Kidney epithelial cell (primary cell): Measurements from ENCODE around the gene CTXN1. TPM values are rescaled to one million over a fixed set of nuclear protein-coding genes. Genes with fewer than 3 reads are reported as not detected.
A peak's percentile ranks its signal among the peaks of the same experiment; 100 is the strongest.

Experiments
- DNase-seq: peaks from one replicate; pipeline ENCODE4 v3.0.0-alpha.2; 2010; ENCODE audit warnings: low read depth
- H3K27me3 ChIP-seq: 2 replicates; pipeline ENCODE4 v1.6.0; 2011; ENCODE audit warnings: low read length; ENCODE audit not compliant: control insufficient read depth, insufficient read depth
- H3K36me3 ChIP-seq: 2 replicates; pipeline ENCODE4 v1.5.1; 2011; ENCODE audit warnings: low read length; ENCODE audit not compliant: control insufficient read depth, insufficient read depth
- H3K4me3 ChIP-seq: 2 replicates; pipeline ENCODE4 v1.5.1; 2011; ENCODE audit warnings: low read depth, mild to moderate bottlenecking, control low read depth, low read length
- total RNA-seq: library from RNA; depleted of rRNA; stranded (reverse); fragments of >200 nt; gene quantifications from 2 replicates; pipeline ENCODE4 v1.2.3, GENCODE V29; 2015
- TF ChIP-seq, protein P1 (sequence below): IDR thresholded peaks from 2 replicates; pipeline ENCODE4 v1.5.1; 2011; ENCODE audit warnings: mild to moderate bottlenecking, moderate library complexity, low read length, control low read depth, inconsistent platforms; ENCODE audit not compliant: insufficient read depth, poor library complexity, severe bottlenecking

The CTXN1 gene
- total RNA-seq, result 15.7 and 16.1 TPM in 2 replicates

DNA sequence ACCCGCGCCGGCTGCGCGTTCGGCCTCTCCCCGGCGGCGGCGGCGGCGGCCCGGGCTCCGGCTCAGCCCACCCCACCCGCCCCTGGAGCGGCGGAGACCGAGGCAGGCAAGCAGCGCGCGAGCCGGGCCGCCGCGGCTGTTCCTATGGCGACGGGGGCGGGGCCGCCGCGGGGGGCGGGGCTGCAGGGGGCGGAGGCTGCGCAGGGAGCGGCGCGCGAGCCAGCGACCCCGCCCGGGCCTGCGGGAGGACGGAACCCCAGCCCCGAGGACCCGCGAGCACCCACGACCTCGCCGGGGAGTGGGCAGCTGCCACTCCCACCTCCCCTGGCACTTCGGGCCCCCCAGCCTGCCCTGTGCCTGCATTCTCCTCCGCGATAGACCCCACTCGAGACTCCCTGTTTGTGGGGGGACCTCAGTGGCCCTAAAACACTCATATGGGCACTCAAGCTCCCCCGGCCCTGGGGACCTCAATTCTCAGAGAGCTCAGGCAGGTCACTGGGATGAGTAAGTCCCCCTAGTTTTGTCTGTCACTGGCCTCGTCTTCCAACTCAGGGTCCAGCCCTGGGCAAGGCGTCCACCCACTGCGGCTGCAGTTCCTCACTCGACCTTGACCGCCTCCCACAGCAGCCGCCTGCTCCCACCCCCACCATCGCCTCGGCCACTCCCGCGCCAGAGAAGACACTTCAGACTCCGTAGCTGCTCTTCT is at the start of gene CTXN1:
CTXN1 (minus strand) TSS at position 115 of the 706 bp plus-strand sequence. CDS start 597 bp downstream, outside the sequence.
- H3K27me3 ChIP-seq, result no peaks in the 10 kb centered on the region
- TF ChIP-seq, protein P1, sequence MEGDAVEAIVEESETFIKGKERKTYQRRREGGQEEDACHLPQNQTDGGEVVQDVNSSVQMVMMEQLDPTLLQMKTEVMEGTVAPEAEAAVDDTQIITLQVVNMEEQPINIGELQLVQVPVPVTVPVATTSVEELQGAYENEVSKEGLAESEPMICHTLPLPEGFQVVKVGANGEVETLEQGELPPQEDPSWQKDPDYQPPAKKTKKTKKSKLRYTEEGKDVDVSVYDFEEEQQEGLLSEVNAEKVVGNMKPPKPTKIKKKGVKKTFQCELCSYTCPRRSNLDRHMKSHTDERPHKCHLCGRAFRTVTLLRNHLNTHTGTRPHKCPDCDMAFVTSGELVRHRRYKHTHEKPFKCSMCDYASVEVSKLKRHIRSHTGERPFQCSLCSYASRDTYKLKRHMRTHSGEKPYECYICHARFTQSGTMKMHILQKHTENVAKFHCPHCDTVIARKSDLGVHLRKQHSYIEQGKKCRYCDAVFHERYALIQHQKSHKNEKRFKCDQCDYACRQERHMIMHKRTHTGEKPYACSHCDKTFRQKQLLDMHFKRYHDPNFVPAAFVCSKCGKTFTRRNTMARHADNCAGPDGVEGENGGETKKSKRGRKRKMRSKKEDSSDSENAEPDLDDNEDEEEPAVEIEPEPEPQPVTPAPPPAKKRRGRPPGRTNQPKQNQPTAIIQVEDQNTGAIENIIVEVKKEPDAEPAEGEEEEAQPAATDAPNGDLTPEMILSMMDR, result no peak
- peak within 1 kb of the TSS; percentile 44 for H3K4me3 ChIP-seq
- no peak for DNase-seq
- no peaks in the 10 kb centered on the region for H3K36me3 ChIP-seq

DNA sequence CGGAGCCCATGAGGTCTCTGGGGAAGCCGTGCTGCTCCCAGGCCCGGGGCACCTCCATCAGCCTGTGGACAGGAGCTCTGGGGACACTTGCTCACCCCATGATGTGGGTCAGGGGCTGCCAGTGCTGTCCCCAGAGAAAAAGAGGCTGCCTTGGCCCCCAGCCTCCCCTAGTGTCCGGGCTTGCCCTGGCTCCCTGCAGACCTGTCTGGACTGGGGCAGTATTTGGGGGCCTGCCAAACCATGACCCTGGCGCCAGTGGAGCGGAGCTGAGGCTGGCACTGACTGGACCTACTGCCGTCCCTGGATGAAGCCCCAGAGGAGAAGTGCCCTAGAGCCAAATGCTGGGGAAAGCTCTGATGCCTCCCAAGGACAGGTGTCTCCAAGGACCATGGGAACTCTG is 49.1 kb upstream of the CTXN1 start:
- H3K27me3 ChIP-seq, result no peaks in the 10 kb centered on the region
- TF ChIP-seq, protein P1, result no peak
- DNase-seq, result no peak
- H3K4me3 ChIP-seq, result no peak overlapping the region
- peaks cover 6% of the 10 kb centered on the region for H3K36me3 ChIP-seq

DNA sequence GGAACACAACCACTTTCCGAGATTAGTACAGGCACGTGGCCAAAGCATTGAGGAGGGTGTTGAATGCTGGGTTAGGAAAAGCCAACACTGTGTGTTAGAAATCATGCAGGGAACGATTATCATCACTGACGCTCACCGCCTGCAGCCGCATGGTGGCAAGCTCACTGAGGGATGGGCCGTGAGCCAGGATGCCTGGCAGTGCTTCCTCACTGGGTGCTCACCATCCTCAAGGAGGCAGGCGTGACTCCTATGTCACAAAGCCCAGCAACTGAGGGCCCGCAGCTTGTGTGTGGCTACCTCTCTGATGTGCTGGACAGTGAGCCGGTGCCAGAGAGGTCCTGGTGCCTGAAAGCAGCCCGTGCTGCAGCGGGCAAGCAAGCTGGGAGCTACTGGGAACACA is 47.9 kb upstream of the CTXN1 start:
- no peaks in the 10 kb centered on the region for H3K27me3 ChIP-seq
- H3K36me3 ChIP-seq, result peaks cover 4% of the 10 kb centered on the region
- TF ChIP-seq, protein P1, result no peak
- no peak overlapping the region for H3K4me3 ChIP-seq
- no peak for DNase-seq

DNA sequence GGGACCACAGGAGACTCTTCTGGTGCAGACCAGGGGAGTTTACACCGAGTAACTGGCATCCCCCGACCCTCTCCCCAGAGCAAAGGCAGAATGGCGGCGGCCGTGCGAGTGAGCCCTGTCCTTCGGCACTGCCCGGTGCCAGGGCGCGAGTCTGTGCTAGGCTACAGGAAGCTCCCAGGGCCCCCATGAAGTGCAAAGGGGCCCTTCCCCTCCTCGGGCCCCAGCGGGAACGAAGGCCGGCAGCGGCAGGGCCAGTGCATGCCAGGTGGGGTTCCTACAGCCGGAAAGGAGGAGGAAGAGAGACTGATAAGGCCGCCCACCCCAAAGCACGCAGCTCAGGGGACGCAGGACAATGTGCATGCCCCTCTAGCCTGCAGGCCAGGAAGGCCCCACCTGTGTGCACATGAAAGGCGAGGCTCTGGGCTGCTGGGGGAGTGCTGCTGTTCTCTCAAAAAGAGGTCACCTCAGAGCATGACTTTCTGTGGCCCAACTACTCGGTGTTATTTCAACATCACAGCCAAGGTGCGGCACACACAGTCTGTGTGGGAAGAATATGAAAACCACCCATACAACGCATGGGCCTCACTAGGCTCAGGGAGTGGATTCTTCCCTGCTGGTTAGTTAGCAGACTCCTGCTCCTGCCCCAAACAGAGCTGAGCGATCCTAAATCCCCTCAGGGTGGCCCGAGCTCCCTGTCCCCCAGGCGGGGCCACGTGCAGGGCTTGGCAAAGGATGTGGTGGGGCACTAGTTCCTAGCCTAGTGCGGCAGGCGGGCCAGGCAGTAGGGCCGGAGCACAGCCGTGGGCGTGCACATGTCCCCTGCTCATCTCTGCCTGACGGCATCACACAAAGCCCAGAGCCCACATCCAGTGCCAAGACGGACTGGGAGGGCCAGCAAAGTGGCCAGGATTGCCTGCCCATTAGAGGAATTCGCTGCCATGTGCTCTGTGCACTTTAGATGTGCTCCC is 45.9 kb upstream of the CTXN1 start:
- TF ChIP-seq, protein P1, result no peak
- no peaks in the 10 kb centered on the region for H3K27me3 ChIP-seq
- DNase-seq, result no peak
- peaks cover 7% of the 10 kb centered on the region for H3K36me3 ChIP-seq
- no peak overlapping the region for H3K4me3 ChIP-seq

DNA sequence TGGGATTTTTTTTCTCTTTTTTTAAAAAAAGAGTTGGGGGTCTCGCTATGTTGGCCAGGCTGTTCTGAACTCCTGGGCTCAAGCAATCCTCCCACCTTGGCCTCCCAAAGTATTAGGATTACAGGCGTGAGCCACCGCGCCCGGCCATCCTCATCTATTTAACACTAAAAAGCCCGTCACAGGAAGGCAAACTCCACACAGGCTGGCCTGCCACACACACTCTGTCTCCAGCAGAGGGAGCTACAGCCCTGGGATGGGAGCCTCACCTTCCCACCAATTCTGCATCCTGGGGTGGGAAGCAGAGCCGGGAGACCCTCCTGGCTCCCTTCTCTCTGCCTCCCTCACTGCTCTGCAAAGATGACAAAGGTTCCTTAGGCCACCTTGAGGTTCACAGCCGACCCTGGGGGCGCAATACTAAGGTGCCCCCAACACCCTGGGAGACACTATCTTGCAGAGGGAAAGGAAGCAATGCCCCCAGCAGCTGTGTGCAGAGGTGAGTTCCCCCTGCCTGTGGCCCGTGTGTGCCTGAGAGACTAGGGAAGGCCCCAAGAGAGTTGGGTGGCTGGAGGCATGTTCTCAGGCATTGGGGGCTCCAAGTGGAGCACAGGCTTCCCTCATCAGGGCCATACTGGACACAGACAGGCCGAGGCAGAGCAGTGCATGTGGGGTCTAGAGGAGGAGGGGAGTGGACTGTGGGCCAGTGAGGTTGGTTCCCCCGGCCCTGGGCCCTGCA is 44.9 kb upstream of the CTXN1 start:
- Histone ChIP-seq H3K36me3 (peaks cover 7% of the 10 kb centered on the region), H3K27me3 (no peaks in the 10 kb centered on the region), H3K4me3 (no peak overlapping the region)
- TF ChIP-seq, protein P1, result peak; percentile 89
- no peak for DNase-seq
